Anterior cingulate cortex (tissue), 58 donors: ENCODE results near the gene RGS5.

Experiments
- DNase-seq, 58 donors: peaks; one replicate each; lab custom pipeline; 2025; lab: John Stamatoyannopoulos, UW

RGS5 gene

GRCh38 chr1:163148911-163149310 is 53.8 kb downstream of the RGS5 start:
- no peak for DNase-seq

DNA sequence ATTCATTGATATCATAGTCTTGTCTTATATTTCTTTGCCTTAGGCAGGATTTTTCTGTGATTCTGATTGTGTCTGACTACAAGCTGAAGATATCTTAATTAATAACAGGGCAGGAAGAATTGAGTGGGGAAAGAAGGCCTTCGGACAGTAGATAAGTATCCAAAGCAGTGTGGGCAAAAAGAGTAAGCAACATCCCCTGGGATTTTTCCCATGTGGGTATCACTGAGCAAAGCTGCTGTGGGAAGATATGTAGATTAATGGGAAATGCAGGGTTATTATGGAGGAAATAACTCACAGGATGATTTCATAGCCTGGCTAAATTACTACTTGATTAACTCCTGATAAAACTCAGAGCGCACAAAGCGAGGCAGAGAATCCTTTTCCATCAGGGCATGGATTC is 55.7 kb downstream of the RGS5 start:
- no peak for DNase-seq

DNA sequence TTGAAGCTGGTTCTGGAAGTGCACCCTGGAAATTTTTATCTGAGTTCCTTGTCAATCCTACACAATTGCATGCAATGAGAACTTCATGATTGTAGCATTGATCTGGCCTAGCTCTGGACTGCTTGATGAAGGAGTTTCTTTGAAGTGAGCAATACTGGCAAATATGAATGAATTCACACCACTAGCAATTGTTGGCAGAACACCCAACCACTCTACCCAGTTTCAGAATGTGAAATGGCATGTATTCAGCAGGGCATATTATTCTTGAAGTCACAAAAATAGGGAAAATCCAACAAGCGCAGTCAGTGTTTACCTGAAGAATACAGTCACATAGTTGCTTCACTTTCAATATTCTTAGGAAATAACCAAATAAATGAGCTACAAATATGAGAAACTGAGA is 57.3 kb downstream of the RGS5 start:
- DNase-seq: no peak

- no peak for DNase-seq
Observed at GRCh38 chr1:163144418-163144817, 58.3 kb downstream of the RGS5 start.

GRCh38 chr1:163142152-163142551 is 60.6 kb downstream of the RGS5 start:
- no peak for DNase-seq

GRCh38 chr1:163141556-163141955 is 61.2 kb downstream of the RGS5 start:
- no peak for DNase-seq

GRCh38 chr1:163137556-163138265 is 65.0 kb downstream of the RGS5 start:
- no peak for DNase-seq

- DNase-seq: no peak
Observed at GRCh38 chr1:163131981-163132380, 70.7 kb downstream of the RGS5 start.

GRCh38 chr1:163130225-163130856 is 72.4 kb downstream of the RGS5 start:
- DNase-seq: no peak

DNA sequence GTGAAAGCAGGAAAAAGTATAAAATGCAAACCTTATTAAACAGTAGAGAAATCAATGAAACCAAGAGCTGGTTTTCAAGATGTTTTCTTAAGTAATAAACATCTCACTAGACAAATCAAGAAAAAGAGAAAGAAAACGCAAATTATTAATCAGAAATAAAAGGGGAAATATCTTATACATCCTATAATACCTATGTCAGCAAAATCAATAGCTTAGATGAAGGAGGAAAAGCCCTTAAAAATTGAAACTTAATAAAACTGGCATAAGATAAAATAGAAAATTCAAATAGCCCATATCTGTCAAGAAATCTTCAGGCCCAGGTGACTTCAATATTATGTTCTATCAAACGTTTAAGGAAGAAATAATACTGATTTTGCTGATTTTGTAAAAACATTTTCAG is 74.4 kb downstream of the RGS5 start:
- no peak for DNase-seq

DNA sequence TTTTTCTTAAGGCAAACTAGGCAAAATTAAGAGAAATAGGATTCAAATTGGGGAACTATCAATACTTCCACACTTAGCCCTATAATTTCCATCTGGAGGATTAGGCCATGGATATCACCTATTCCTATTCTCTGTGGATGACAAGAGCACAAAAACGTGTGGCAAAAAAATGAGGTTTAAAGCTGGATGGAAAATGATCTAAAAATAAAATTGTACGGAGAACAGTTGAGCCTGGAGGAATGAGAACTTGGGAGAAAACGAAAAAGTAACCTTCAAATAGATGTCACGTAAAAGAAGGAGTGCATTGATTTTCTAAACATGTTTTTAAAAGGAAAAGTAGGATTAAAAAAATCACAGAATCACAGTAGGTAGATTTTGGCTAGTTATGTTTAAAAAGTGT is 77.9 kb downstream of the RGS5 start:
- no peak for DNase-seq

DNA sequence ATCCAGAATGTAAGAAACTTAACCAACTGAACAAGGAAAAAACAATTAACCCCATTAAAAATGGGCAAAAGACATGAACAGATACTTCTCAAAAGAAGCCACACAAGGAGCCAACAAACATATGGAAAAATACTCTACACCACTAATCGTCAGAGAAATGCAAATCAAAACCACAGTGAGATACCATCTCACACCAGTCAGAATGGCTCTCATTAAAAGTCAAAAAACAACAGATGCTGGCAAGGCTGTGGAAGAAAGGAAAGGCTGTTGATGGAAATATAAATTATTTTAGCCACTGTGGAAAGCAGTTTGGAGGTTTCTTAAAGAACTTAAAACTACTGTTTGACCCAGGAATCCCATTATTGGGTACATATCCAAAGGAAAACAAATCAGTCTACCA is 82.3 kb downstream of the RGS5 start:
- DNase-seq: no peak

GRCh38 chr1:163119707-163120106 is 83.0 kb downstream of the RGS5 start:
- DNase-seq: no peak

DNA sequence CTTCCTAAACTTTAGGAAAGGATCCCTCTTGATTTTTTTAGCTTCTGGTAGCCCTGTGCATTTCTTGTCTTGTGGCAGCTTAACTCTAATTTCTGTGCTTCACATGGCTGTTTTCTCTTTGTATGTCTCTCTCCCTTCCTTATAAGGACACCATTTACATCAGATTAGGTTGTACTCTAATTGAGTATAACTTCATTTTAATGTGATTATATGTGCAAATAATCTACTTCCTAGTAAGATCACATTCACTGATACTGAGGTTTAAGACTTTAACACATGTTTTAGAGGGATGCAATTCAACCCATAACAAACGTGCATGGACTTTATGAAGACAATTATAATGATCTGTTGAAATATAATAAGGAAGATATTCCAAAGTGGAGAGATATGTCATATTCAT is 86.8 kb downstream of the RGS5 start:
- no peak for DNase-seq

DNA sequence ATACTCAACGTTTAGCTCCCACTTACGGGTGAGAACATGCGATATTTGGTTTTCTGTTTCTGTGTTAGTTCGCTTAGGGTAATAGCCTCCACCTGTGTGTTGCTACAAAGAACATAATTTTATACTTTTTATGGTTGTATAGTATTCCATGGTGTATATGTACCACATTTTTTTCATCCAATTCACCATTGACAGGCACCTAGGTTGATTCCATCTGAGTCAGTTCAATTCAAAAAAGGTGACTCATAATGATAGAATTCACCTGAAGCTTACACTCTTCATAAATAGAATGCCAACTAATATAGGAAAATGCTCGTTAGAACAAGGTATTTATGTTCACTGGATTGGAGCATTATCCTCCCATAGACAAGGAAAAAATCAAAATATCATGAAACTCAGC is 95.1 kb downstream of the RGS5 start:
- no peak for DNase-seq

DNA sequence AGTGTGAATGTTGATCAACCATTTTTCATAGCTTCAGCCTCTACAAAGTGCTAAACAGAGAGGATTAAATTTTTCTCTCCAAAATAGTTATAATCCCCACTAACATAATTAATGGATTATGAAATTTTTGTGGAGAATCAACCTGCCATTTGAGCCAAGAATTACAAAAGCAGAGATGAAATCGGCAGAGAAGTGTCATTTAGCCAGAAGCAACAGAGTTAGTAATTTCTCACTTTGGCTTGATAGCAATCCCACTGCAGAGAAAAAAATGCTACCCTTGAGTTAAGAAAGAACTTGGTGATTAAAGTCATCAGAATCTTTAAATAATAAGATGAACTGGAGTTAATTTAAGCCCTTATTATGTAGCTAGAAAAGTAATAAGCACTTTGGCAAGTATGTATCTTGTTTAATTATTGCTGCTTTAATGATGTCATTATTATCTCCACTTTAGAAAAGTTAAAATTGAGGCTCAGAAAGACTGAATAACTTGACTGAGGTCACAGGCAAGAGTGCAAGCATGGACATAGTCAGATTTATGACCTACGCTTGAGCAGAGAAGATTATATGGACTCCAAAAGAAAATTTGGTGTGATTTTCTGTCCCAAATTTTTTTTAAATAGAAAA is 96.2 kb downstream of the RGS5 start:
- no peak for DNase-seq

GRCh38 chr1:163104385-163105099 is 98.2 kb downstream of the RGS5 start:
- DNase-seq: no peak

DNA sequence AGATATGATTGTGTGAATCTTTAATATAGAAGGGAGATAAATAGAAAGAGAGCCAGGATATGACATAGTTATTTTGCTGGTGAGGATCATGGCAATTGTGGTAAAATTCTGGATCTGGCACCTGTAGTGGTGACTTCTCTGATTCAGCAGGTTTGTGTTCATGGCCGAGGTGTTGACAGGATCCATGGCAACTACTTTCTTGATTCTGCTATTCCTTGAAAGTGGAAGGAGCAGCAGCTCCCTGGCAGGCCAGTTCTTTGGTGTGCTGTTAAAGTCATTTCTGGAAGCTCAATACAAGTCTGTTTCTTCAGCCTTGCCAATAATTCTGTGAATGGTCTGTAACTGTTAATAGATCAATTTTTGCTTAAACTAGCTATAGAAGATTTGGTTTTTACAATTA is 100.1 kb downstream of the RGS5 start:
- DNase-seq: no peak

- DNase-seq: no peak
Observed at GRCh38 chr1:163095213-163095612, 107.5 kb downstream of the RGS5 start.

DNA sequence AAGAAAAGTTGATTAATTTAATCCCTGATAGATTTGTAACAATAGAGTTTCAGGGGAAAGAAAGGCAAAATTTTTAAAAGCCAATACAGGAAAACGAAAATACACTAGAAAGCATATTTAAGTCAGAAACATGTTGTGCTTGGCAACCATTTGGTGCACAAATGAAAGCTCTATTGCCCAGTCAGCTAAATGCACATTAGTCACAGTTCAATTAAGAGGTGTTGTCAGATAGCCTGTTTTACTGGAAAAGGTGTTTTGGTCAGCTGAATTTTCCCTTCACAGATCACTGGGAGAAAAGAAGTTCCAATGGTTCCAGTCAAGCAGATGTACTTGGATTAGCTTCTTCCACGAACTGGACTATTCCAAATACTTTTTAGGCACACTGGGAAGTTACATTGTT is 108.1 kb downstream of the RGS5 start:
- DNase-seq: no peak

DNA sequence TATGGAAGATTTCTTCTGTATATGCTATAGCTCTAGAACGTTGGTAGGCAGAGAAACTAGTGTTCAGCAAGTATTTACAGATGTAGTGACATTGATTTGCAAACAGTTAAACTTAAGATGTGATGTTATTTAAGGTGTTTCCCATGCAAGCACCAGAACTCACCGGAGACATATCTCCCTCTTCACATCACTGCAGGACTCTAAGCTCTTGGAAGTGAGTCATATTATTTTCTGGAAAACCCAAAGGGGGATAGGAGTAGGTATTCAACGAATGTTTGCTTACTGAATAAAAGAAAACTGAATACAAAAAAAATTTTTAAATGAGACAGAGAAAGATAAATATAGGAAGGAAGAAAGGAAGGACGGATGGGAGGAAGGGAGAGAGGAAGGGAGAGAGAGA is 108.5 kb downstream of the RGS5 start:
- DNase-seq: no peak
